ENCODE measurements around the gene RIMS3.
"Not testable (repeated sequence)": the region's sequence is repeated elsewhere in the genome, so short reads cannot be mapped to it uniquely, and the experiment has no call there.

The RIMS3 gene

DNA sequence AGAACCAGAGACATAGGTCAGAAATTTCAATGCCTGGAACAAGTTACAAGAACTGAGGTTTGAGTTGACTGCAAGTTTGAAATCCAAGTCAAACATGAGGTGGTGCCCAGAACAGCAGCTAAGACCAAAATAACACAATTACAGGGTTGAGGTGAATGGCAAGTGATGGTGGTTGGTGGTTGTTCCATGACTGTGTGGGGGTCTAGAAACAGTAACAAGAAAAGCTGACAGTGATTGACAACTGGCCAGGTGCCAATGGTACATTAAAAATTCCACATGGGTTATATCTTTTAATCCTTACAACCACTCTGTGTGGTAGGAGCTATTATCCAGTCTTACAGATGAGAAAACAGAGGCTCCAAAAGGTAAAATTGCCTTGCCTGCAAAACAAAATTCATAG is 32.0 kb downstream of the RIMS3 start:
- DNase-seq (ENCODE audit: low read depth, low spot score) = no peak

DNA sequence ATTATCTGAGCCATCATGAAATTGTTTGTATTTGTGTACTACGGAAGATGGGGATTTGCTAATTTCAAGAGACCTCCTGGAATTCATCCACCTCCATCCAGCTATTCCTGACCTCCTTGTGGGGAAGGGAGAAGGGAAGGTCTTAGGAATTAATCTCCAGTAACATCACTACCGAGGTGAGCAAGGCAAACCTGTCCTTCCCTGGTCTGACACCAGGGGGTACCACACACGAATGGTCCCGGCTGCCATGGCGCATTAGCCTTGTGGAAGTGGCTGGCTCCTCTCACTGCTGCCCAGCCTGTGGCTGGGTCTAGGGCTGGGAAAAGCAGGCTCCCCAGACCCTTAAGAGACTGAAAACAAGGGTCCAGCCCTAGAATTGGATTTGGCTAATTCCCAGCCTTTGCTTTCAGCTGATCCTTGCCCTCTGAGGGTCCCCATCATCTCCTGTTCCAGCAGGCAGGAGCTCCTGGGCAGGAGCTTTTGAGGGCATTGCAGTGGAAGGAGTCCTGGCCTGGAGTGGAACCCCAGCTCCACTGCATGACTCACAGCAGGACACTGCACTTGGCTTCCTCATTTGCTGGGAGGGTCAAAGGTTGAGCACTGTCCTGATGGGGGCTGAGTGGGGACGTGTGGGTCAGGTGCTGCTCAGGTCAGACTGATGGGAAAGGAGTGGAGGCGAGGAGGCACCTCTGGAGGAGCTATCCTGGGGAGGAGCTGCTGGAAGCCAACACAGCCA is 34.8 kb downstream of the RIMS3 start:
- DNase-seq (ENCODE audit: low read depth, low spot score) = no peak

DNA sequence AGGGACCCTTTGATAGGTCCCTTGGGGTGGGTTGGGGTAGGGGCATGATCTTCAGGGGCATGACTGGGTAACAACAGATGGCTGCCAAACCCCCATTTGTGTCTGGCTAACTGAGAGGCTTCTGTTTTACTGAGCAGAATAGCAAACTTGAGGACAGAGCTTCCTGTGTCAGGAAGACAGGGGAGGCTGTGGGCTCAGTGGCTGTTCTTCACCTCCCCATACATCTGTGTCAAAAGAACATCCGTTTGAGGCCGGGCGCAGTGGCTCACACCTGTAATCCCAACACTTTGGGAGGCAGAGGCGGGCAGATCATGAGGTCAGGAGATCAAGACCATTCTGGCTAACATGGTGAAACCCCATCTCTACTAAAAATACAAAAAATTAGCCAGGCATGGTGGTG is 35.9 kb downstream of the RIMS3 start:
- DNase-seq (ENCODE audit: low read depth, low spot score) = not testable (repeated sequence)

DNA sequence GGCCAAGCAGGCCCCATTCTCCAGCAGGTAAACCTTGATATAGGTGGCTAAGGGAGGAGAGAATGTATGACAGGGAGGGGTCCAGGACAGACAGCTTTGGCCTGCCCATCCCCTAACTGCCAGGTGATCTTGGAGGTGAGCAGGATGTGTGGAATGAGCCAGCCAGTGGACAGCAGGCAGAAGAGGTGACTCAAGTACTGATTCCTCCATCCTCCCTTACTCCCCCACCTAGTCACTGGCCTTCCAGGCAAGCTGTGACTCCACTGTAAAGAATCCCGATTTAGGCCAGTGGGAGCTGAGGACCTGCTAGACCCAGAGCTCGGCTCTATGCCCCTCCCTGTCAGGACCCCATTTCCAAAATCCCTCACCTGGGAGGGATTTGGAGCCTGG is 36.6 kb downstream of the RIMS3 start:
- DNase-seq (ENCODE audit: low read depth, low spot score) = no peak

DNA sequence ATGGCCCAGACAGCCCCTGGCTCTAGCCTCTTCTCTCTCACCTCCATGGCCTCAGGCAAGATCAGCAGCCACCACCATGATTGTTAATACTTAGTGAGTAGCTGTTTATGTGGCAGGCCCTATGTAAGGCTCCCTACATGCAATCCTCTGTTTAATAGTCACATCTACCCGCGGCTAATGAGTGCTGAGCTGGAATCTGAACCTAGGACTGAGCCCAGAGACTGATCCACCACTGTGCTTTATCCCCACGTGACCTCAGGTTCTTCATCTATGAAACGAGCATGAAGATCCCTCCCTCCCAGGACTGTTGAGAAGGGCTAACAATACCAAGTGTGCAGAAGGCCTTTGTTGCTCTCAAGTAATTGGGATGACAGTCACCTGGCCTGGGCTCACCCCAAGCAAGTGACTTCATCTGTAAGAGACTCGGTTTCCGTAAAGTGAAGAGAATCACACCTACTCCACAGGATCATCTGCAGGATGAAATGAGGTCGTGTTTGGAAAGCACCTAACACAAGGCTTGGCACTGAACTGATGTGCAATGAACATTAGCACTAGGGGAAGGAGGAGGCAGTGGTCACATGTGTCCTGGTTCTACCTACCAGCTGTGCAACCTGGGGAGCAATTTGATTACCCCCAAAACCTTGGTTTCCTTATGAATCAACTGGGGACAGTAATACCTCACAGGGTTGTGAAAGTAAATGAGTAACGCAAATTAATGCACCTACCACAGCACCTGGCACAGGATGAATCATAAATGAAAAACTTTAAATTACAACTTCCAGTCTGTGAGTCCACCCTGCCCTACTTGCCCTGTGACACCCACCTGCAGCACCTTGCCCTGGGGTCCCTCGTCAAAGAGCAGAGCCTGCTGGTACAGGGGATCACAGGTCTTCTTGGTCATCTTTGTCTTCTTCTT is 37.2 kb downstream of the RIMS3 start:
- DNase-seq (ENCODE audit: low read depth, low spot score) = no peak

DNA sequence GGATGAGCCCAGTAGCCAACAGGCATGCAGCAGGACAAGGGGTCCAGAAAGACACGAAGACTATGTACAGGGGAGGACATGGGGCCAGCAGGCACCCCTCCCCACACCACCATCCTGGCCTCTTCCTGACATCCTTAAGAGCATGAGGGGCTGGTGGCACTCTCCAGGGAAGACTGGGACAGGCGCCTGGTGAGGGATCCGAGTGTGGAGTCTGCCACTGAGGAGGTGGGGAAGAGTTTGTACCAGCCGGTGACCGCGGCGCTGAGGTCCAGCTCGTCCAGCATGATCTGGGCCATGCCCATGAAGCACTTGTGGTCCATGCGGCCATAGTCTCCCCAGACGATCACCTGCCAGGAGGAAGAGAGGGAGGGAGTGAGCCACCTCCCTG is 39.1 kb downstream of the RIMS3 start:
- DNase-seq (ENCODE audit: low read depth, low spot score) = no peak

DNA sequence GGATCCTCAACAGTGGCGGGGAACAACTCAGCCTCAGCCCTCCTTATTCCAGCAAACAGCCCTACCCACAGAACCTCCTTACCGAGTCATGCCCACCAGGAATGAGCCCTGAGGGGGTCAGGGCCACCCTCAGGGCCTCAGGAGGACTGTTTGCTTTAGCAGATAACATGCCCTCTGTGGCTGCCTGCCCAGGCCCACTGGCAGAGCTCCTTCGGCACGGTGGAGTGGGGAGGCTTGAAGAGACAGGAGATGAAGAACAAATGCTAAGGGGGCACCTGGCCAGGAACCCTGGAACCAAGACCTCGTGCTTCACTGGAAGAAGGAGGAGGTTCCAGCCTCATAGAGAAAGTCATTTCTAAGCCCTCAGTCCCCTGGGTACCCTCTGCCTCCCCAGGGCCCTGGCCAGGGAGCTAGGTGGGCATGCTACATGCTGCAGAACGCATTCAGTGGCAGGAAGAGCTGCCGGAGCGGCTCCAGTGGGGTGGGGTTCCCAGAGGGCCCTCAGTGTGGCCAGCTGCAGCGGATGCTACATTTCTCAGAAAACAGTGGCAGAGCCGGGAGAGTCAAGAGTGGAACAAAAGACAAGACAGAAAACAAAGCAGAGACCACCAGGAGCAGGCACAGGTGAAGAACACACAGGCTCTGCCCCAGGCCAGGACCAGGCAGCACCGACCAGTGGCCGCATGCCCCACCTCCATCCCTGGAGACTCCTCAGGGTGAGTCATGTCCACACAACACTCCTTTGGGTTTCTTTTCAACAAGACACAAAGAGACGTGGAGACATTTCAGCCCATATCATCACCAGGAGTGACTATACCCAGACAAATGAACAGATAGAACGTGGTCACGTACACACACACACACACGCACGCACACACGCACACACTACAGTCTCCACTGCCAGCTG is 39.8 kb downstream of the RIMS3 start:
- no peak for DNase-seq (ENCODE audit: low read depth, low spot score)

DNA sequence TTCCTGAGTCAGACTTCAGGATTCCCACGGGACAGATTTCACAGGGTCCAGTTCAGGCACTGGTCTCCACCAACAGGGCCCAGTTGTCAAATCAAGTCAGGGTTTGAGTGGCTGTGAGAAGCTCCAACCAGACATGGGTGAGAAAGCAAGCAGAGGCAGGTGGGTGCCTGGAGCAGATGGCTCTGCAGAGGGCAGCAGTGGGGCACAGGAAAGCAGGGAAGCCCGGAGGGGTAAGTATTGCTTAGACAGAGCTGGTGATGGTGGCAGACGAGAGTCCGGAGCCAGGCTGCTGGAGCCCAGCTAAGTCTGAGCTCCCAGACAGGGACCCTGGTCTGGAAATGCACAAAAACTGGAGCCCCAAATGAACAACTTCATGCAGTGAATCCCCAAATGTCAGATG is 40.4 kb downstream of the RIMS3 start:
- DNase-seq (ENCODE audit: low read depth, low spot score) = no peak

DNA sequence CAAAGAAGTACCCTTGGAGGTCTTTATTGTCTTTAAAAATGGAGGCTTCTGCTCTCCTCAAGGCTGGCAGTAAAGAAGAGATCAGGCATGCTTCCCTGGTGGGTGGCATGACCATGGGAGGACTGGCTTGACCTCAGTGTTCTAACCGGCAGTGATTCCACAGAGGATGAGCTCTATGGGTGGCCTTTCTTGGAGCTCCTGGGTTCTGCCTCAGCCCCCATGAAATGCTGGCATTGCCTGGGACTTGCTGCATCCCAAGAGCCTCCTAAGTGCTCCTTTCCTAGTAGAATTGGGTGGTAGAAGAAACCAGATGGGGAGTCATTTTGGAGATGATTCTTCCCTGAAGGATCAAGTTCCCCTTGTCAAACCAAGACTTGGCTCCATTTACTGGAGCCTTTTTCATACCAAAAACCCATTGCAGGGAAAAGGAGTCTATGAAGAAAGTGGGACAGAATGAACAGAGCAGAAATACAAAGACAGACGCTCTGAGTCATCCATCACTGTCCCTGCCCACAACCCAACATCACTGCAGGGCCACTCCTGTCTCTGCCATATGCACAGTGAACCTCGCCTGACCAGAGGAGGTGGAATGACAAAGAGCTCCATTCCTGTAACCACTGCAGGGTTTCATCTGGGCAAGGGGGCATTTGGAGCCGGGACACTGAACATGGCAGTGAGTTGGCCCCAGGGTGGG is 42.4 kb downstream of the RIMS3 start:
- no peak for DNase-seq (ENCODE audit: low read depth, low spot score)

DNA sequence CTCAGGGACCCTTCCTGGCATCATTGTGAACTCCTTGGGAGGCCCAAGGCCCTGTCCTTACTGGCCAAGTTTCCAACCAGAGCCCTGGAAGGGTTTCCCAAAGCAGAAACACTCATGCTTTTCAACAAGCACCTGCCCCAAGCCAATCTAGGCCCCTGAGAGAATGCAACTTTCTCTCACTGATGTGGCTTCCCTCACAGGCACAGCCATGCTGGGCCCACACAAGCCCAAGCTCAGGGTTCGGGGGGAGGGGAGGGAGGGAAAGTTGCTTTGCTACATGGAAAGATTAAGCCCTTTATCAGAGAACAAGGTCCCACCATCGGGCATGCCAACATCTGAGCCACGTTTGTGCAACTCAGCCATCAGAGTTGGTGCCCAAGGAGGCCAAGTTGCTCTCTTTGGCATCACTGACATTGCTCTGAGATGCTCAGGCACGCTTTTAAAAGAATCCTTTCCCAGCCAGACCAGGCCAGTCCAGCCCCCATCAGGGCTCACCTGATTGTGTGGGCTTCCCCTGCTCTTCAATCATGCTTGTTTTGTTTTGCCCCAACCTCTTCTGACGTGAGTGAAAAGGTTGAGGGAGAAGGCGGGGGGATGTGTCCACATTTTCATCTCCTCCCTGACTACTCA is 43.5 kb downstream of the RIMS3 start:
- DNase-seq (ENCODE audit: low read depth, low spot score) = no peak

DNA sequence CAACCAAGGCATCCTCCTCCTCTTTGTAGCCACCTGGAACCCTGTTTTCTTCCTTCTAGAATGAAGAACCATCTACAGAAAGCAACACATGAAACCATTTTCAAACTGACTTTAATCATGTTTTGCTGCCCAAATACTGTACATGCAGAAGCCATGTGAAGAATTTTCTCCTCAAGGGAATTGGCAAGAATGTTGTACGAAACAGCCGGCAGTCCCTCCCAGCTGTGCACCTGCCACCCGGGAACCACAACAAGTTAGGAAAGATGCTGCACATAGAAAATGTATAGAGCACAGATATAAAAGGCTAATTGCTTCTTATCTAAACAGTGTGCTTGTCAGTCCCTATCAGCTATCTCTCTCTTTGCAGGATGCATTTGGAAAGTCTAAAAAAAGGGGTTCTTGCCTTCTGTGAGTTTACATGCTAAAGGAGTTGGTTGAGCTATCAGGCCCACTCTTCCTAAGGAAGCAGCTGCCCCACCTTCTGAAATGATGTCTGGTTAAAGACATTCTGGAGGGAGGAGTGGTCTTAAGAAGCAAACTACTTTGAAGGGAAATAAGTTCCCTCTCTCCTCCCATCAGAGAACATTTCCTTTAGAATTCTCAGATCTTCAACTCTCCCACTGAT is 44.8 kb downstream of the RIMS3 start:
- no peak for DNase-seq (ENCODE audit: low read depth, low spot score)

DNA sequence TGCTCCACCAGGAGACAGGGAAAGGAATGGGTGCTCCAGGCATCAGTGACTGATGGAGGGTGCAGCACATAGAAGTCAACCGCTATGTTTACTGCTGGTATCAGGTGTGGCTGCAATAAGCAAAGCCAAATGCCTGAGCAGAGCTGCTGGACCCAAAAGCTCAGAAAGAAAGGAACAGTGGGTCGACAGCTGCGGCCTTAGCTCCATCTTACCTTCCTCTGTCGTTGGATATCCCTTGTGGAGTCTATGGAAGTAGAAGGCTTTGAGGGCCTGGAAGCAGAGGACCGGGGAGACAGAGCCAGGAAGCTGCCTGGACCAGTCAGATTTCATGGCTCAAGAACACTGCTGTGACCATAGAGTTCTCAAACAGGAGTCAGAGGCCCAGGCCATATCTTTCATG is 45.3 kb downstream of the RIMS3 start:
- no peak for DNase-seq (ENCODE audit: low read depth, low spot score)

DNA sequence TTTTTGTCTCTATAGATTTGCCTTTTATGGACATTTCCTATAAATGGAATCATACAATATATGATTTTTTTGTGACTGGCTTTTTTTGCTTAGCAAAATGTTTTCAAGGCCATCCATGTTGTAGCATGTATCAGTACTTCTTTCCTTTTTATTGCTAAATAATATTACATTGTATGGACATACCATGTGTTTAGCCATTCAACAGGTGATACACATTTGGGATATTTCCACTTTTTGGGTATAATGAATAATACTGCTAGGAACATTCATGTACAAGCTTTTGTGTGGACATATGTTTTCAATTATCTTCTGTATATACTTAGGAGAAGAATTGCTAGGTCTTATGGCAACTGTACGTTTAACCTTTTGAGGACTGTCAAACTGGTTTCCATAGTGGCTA is 47.4 kb downstream of the RIMS3 start:
- DNase-seq (ENCODE audit: low read depth, low spot score) = no peak

DNA sequence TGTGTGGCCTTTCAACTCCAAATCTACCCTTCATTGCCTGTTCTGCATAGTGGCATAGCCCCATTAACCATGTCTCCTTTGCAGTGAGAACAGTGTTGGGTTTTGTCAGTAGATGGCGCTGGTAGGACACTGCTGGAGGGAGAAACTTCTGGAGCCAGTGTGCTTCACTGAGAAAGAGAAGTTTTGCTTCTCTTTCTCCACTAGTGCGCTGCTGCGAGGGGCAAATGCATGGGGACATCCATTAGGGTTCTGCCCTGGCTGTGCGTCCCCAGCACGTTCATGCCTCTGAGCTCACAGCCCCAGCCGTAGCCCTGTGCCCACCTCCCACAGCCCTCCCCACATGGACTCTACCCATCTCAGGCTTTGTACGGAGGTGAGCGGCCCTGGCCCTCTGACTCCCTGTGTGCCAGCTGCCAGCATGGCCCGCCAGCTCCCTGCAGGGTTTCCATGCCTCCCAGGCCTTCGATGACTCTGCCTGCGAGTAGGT is 53.1 kb downstream of the RIMS3 start:
- DNase-seq (ENCODE audit: low read depth, low spot score) = peak; percentile 64

DNA sequence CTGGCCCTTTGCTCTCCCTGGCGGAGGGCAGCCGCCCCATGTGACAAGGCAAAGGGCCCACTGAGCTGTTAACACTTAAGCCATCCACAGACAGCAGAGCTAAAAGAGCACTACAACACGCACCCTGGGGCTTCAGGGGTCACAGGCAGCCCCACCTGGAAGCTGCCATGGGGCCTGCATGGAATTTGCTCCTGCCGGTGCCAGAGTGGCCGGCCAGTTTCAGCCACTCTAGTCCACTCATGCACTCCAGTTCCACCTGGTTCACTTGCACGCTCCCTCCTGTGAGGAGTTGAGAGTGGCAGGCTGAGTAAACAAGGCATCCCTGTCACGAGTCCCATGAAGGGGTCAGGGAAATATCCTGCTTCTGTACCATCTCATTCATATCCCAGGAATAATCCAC is 55.3 kb downstream of the RIMS3 start:
- no peak for DNase-seq (ENCODE audit: low read depth, low spot score)

DNA sequence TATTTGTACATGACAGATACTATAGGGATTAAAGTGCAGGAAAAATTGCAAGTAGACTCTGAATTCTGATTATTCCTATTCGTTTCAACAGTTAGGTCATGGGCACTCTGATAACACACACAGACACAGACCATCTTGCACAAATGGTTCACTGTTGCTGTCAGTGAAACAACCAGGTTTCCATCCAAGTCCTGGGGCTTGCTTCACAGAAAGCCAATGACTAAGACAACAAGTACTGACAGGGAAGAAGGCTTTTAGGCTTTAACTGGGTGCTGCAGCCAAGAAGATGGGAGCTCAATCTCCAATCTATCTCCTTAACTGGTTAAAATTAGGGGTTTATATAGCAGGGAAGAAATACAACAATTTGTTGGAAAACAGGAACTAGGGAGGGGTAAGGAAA is 57.6 kb downstream of the RIMS3 start:
- no peak for DNase-seq (ENCODE audit: low read depth, low spot score)

DNA sequence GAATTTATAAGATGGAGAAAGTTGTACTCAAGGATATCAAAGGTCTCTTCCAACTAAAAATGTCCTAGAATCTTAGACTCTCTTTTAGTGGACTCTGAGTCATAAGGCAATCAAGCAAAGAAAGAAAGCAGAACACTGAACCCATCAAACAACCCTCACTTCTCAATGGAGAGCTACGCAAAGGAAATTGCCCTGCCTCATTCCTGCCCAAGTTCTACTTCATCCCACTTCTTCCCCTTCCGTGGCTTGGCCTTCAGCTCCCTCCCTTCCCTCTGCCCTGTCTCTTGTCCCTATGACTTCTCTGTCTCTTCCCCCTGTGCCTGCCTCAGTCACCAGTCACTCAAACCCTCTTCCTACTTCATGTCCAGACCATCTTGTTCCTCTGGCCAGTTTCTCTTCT is 58.5 kb downstream of the RIMS3 start:
- no peak for DNase-seq (ENCODE audit: low read depth, low spot score)

DNA sequence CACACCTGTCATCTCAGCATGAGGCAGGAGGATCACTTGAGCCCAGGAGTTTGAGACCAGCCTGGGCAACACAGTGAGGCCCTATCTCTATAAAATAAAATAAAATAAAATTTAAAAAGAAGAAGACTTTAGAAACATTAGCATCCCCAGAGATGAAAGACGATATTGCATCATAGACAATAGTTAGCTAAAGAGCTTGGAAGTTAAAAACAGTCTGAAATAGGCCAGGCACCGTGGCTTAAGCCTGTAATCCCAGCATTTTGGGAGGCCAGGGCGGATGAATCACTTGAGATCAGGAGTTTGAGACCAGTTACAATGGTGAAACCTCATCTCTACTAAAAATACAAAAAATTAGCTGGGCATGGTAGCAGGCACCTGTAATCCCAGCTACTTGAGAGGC is 59.3 kb downstream of the RIMS3 start:
- no peak for DNase-seq (ENCODE audit: low read depth, low spot score)

DNA sequence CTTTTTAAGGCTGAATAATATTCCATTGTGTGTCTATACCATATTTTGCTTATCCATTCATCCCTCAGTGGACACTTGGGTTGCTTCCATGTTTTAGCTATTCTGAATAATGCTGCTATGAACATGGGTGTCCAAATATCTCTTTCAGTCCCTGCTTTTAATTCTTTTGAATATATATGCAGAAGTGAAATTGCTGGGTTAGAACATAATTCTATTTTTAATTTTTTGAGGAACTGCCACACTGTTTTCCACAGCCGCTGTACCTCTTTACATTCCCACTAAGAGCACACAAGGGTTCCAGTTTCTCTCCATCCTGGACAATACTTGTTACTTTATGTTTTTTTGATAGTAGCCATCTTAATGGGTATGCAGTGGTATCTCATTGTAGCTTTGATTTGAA is 65.6 kb downstream of the RIMS3 start:
- no peak for DNase-seq (ENCODE audit: low read depth, low spot score)

DNA sequence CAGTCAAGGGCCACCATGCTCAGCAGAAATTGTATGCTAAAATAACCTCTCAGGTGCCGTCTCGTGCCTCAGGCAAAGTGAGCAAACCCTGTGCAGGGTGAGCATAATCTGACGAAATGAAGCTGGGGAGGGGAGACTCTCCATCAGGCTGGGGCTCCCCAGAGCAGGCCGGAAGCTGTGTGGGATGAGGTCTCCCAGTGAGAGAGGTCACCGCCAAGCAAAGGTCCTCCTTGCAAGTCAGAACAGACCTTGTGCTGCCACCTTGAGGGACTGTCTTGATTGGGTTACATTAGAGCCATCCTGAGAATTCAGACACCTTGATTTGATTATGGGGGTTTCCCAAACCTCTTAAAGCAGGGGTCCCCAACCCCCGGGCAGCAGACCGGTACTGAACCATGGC is 69.9 kb downstream of the RIMS3 start:
- no peak for DNase-seq (ENCODE audit: low read depth, low spot score)

DNA sequence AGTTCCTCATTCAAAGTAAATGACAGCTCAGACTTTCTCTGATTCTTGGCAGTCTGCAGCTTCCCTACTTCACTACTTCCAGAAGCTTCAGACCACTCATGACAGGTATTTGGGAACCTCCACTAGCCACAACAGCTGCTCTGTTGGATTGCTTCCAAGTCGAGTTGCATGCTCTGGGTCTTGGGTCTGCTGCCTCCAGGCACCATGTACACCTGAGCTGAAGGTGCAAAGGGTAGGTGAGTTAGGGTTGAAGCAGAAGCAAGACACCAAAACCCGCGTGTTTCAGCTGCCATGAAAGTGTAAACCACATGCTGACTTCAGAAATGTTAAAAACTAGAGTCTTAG is 71.3 kb downstream of the RIMS3 start:
- DNase-seq (ENCODE audit: low read depth, low spot score) = no peak
